ENCODE measurements around the gene PSMG1. TPM values are rescaled to one million over a fixed set of nuclear protein-coding genes. Genes with fewer than 3 reads are reported as not detected.
"Not testable (repeated sequence)": the region's sequence is repeated elsewhere in the genome, so short reads cannot be mapped to it uniquely, and the experiment has no call there.

PSMG1 gene
- total RNA-seq, 1 donor from 2014 or later = 103 TPM

- Mint-ChIP-seq H3K27ac (no peak overlapping the region), H3K36me3 (ENCODE audit: low read depth) (peaks cover 17% of the 10 kb centered on the region), H3K4me1 (ENCODE audit: low read depth) (no peaks in the 10 kb centered on the region), H3K9me3 (peaks cover 10% of the 10 kb centered on the region), H3K27me3 (ENCODE audit: insufficient read depth) (peaks cover 3% of the 10 kb centered on the region), H3K4me3 (no peak overlapping the region)
- intact Hi-C loops (cut with micrococcal nuclease) = no loop called here
- no peak for DNase-seq (ENCODE audit: low spot score)
Observed at GRCh38 chr21:39168800-39169199, 14.5 kb downstream of the PSMG1 start.

- H3K4me3 Mint-ChIP-seq = no peak overlapping the region
- H3K27me3 Mint-ChIP-seq (ENCODE audit: insufficient read depth) = peaks cover 6% of the 10 kb centered on the region
- H3K36me3 Mint-ChIP-seq (ENCODE audit: low read depth) = peaks cover 5% of the 10 kb centered on the region
- H3K4me1 Mint-ChIP-seq (ENCODE audit: low read depth) = no peaks in the 10 kb centered on the region
- peaks cover 15% of the 10 kb centered on the region for H3K9me3 Mint-ChIP-seq
- DNase-seq (ENCODE audit: low spot score) = no peak
- no peak overlapping the region for H3K27ac Mint-ChIP-seq
- intact Hi-C loops (cut with micrococcal nuclease) = no loop called here
Observed at GRCh38 chr21:39164523-39164922, 18.7 kb downstream of the PSMG1 start.

GRCh38 chr21:39161064-39161463 lies 22.2 kb downstream of the PSMG1 start:
- H3K36me3 Mint-ChIP-seq (ENCODE audit: low read depth) = peaks cover 2% of the 10 kb centered on the region
- H3K4me1 Mint-ChIP-seq (ENCODE audit: low read depth) = no peaks in the 10 kb centered on the region
- intact Hi-C loops (cut with micrococcal nuclease) = no loop called here
- peaks cover 15% of the 10 kb centered on the region for H3K9me3 Mint-ChIP-seq
- peaks cover 2% of the 10 kb centered on the region for H3K27me3 Mint-ChIP-seq (ENCODE audit: insufficient read depth)
- no peak overlapping the region for H3K4me3 Mint-ChIP-seq
- no peak for DNase-seq (ENCODE audit: low spot score)
- no peak overlapping the region for H3K27ac Mint-ChIP-seq

- Mint-ChIP-seq H3K4me3 (no peak overlapping the region), H3K4me1 (ENCODE audit: low read depth) (no peaks in the 10 kb centered on the region), H3K27ac (no peak overlapping the region), H3K36me3 (ENCODE audit: low read depth) (peaks cover 2% of the 10 kb centered on the region), H3K27me3 (ENCODE audit: insufficient read depth) (peaks cover 2% of the 10 kb centered on the region), H3K9me3 (peaks cover 8% of the 10 kb centered on the region)
- DNase-seq (ENCODE audit: low spot score) = no peak
- intact Hi-C loops (cut with micrococcal nuclease) = no loop called here
Observed at GRCh38 chr21:39159342-39160063, 23.7 kb downstream of the PSMG1 start.

- H3K36me3 Mint-ChIP-seq (ENCODE audit: low read depth); H3K4me1 Mint-ChIP-seq (ENCODE audit: low read depth); intact Hi-C loops (cut with micrococcal nuclease); H3K27me3 Mint-ChIP-seq (ENCODE audit: insufficient read depth); H3K9me3 Mint-ChIP-seq; DNase-seq (ENCODE audit: low spot score); H3K27ac Mint-ChIP-seq; H3K4me3 Mint-ChIP-seq: not testable (repeated sequence)
Observed at GRCh38 chr21:39157241-39157640, 26.0 kb downstream of the PSMG1 start.

GRCh38 chr21:39156024-39156423 lies 27.2 kb downstream of the PSMG1 start:
- no peak overlapping the region for H3K4me3 Mint-ChIP-seq
- DNase-seq (ENCODE audit: low spot score) = no peak
- no peak overlapping the region for H3K27ac Mint-ChIP-seq
- H3K36me3 Mint-ChIP-seq (ENCODE audit: low read depth) = no peaks in the 10 kb centered on the region
- H3K9me3 Mint-ChIP-seq = no peaks in the 10 kb centered on the region
- H3K27me3 Mint-ChIP-seq (ENCODE audit: insufficient read depth) = peaks cover 4% of the 10 kb centered on the region
- intact Hi-C loops (cut with micrococcal nuclease) = no loop called here
- H3K4me1 Mint-ChIP-seq (ENCODE audit: low read depth) = no peaks in the 10 kb centered on the region

GRCh38 chr21:39155578-39155977 lies 27.7 kb downstream of the PSMG1 start:
- Mint-ChIP-seq H3K27me3 (ENCODE audit: insufficient read depth) (peaks cover 6% of the 10 kb centered on the region), H3K9me3 (no peaks in the 10 kb centered on the region), H3K4me3 (no peak overlapping the region), H3K27ac (no peak overlapping the region), H3K36me3 (ENCODE audit: low read depth) (no peaks in the 10 kb centered on the region), H3K4me1 (ENCODE audit: low read depth) (no peaks in the 10 kb centered on the region)
- DNase-seq (ENCODE audit: low spot score) = no peak
- intact Hi-C loops (cut with micrococcal nuclease) = no loop called here

- Mint-ChIP-seq H3K27ac (no peak overlapping the region), H3K4me1 (ENCODE audit: low read depth) (no peaks in the 10 kb centered on the region), H3K4me3 (no peak overlapping the region), H3K27me3 (ENCODE audit: insufficient read depth) (peaks cover 6% of the 10 kb centered on the region), H3K9me3 (no peaks in the 10 kb centered on the region), H3K36me3 (ENCODE audit: low read depth) (no peaks in the 10 kb centered on the region)
- no peak for DNase-seq (ENCODE audit: low spot score)
- intact Hi-C loops (cut with micrococcal nuclease) = no loop called here
Observed at GRCh38 chr21:39153842-39154241, 29.4 kb downstream of the PSMG1 start.

GRCh38 chr21:39153373-39153772 lies 29.9 kb downstream of the PSMG1 start:
- no peak overlapping the region for H3K4me3 Mint-ChIP-seq
- H3K27me3 Mint-ChIP-seq (ENCODE audit: insufficient read depth) = peaks cover 6% of the 10 kb centered on the region
- intact Hi-C loops (cut with micrococcal nuclease) = no loop called here
- H3K9me3 Mint-ChIP-seq = no peaks in the 10 kb centered on the region
- no peak for DNase-seq (ENCODE audit: low spot score)
- no peak overlapping the region for H3K27ac Mint-ChIP-seq
- H3K36me3 Mint-ChIP-seq (ENCODE audit: low read depth) = no peaks in the 10 kb centered on the region
- H3K4me1 Mint-ChIP-seq (ENCODE audit: low read depth) = no peaks in the 10 kb centered on the region

GRCh38 chr21:39152271-39152670 lies 31.0 kb downstream of the PSMG1 start:
- H3K9me3 Mint-ChIP-seq = no peaks in the 10 kb centered on the region
- H3K4me1 Mint-ChIP-seq (ENCODE audit: low read depth) = no peaks in the 10 kb centered on the region

GRCh38 chr21:39150877-39151276 lies 32.4 kb downstream of the PSMG1 start:
- H3K27me3 Mint-ChIP-seq (ENCODE audit: insufficient read depth) = peaks cover 6% of the 10 kb centered on the region
- no peak overlapping the region for H3K4me3 Mint-ChIP-seq
- no peaks in the 10 kb centered on the region for H3K4me1 Mint-ChIP-seq (ENCODE audit: low read depth)
- H3K9me3 Mint-ChIP-seq = no peaks in the 10 kb centered on the region
- no peak for DNase-seq (ENCODE audit: low spot score)
- intact Hi-C loops (cut with micrococcal nuclease) = no loop called here
- H3K27ac Mint-ChIP-seq = no peak overlapping the region
- no peaks in the 10 kb centered on the region for H3K36me3 Mint-ChIP-seq (ENCODE audit: low read depth)

More at GRCh38 chr21:39152271-39152670, 31.0 kb downstream of the PSMG1 start:
- intact Hi-C loops (cut with micrococcal nuclease) = no loop called here
- no peak overlapping the region for H3K4me3 Mint-ChIP-seq
- DNase-seq (ENCODE audit: low spot score) = no peak
- H3K27ac Mint-ChIP-seq = no peak overlapping the region
- H3K27me3 Mint-ChIP-seq (ENCODE audit: insufficient read depth) = peaks cover 6% of the 10 kb centered on the region
- no peaks in the 10 kb centered on the region for H3K36me3 Mint-ChIP-seq (ENCODE audit: low read depth)

GRCh38 chr21:39150316-39150715 lies 32.9 kb downstream of the PSMG1 start:
- no peaks in the 10 kb centered on the region for H3K9me3 Mint-ChIP-seq
- no peaks in the 10 kb centered on the region for H3K36me3 Mint-ChIP-seq (ENCODE audit: low read depth)
- no peak for DNase-seq (ENCODE audit: low spot score)
- intact Hi-C loops (cut with micrococcal nuclease) = no loop called here
- H3K4me1 Mint-ChIP-seq (ENCODE audit: low read depth) = no peaks in the 10 kb centered on the region
- H3K4me3 Mint-ChIP-seq = no peak overlapping the region
- H3K27me3 Mint-ChIP-seq (ENCODE audit: insufficient read depth) = peaks cover 6% of the 10 kb centered on the region
- H3K27ac Mint-ChIP-seq = no peak overlapping the region

- peaks cover 3% of the 10 kb centered on the region for H3K9me3 Mint-ChIP-seq
- intact Hi-C loops (cut with micrococcal nuclease) = no loop called here
Observed at GRCh38 chr21:39149882-39150281, 33.4 kb downstream of the PSMG1 start.

GRCh38 chr21:39148975-39149374 lies 34.3 kb downstream of the PSMG1 start:
- H3K36me3 Mint-ChIP-seq (ENCODE audit: low read depth) = no peaks in the 10 kb centered on the region
- H3K4me1 Mint-ChIP-seq (ENCODE audit: low read depth) = no peaks in the 10 kb centered on the region
- intact Hi-C loops (cut with micrococcal nuclease) = no loop called here
- H3K4me3 Mint-ChIP-seq = no peak overlapping the region
- H3K27ac Mint-ChIP-seq = no peak overlapping the region
- DNase-seq (ENCODE audit: low spot score) = no peak
- H3K9me3 Mint-ChIP-seq = peaks cover 5% of the 10 kb centered on the region
- peaks cover 6% of the 10 kb centered on the region for H3K27me3 Mint-ChIP-seq (ENCODE audit: insufficient read depth)

More at GRCh38 chr21:39149882-39150281, 33.4 kb downstream of the PSMG1 start:
- Mint-ChIP-seq H3K36me3 (ENCODE audit: low read depth) (no peaks in the 10 kb centered on the region), H3K4me1 (ENCODE audit: low read depth) (no peaks in the 10 kb centered on the region), H3K27me3 (ENCODE audit: insufficient read depth) (peaks cover 6% of the 10 kb centered on the region), H3K4me3 (no peak overlapping the region), H3K27ac (no peak overlapping the region)
- DNase-seq (ENCODE audit: low spot score) = no peak
